Neuron (in vitro differentiated cells): Measurements from ENCODE around the gene FAM98A.

Experiments used
- H2AFZ ChIP-seq: one replicate; pipeline ENCODE4 v1.6.1; 2013; ENCODE audit warnings: low read depth, mild to moderate bottlenecking, inconsistent platforms, low read length, moderate library complexity
- H3K27me3 ChIP-seq: one replicate; pipeline ENCODE4 v1.6.1; 2013; ENCODE audit warnings: low read length; ENCODE audit not compliant: insufficient read depth
- H3K36me3 ChIP-seq: one replicate; pipeline ENCODE4 v1.6.1; 2013; ENCODE audit warnings: low read length; ENCODE audit not compliant: insufficient read depth
- H3K4me1 ChIP-seq: one replicate; pipeline ENCODE4 v1.6.1; 2013; ENCODE audit warnings: low read length; ENCODE audit not compliant: insufficient read depth
- H3K4me3 ChIP-seq: 2 replicates; pipeline ENCODE4 v1.5.1; 2013; ENCODE audit warnings: mild to moderate bottlenecking, low read length, moderate library complexity
- H3K9me3 ChIP-seq: one replicate; pipeline ENCODE4 v1.6.1; 2013; ENCODE audit warnings: low read length

The FAM98A gene

DNA sequence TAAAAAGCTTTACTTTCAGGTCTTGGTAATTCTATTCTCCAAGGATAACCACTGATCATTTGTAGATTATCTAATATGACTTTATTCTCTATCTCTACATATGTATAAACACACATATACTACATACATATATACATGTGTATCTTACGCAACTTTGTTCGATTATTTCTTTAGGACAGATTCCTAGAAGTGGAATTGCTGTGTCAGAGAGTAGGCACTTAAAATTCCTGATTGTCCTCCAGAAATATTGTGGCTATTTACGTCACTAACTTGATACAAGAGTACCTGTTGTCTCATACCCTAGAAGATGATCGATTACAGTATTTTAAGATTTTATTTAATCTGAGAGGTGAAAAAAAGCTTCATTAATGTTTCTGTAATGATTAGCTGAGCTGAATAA, 57.9 kb downstream of the FAM98A start:
- Histone ChIP-seq H3K9me3 (no peaks in the 10 kb centered on the region), H3K27me3 (no peaks in the 10 kb centered on the region), H3K4me1 (no peaks in the 10 kb centered on the region), H2AFZ (no peak overlapping the region), H3K4me3 (no peak overlapping the region), H3K36me3 (no peaks in the 10 kb centered on the region)

DNA sequence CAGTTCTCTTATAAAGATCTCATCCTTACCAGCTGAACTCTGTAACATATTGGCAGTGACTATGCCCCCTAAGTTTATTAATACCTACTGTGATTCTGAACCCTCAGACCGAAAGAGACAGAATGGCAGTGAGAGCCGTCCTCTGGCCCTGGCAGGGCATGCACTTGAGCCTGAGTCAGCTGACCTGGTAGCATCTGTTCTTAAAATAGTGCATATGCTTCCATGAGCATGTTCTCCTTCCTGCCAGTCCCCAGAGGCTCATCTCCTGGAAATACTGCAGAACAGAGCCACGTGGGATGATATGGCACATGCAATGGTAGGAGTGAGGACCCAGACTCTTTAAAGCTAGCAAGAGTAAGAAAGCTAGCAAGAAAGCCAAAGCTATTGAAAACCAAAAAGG, 63.7 kb downstream of the FAM98A start:
- H3K36me3 ChIP-seq: no peaks in the 10 kb centered on the region
- H3K9me3 ChIP-seq: no peaks in the 10 kb centered on the region
- H3K4me3 ChIP-seq: no peak overlapping the region
- no peaks in the 10 kb centered on the region for H3K4me1 ChIP-seq
- H2AFZ ChIP-seq: no peak overlapping the region
- H3K27me3 ChIP-seq: no peaks in the 10 kb centered on the region
